SU-DHL-6 (cell line): ENCODE data around the gene NELL1.

Source experiments
- H2AFZ ChIP-seq: fragments of 200-600 bp; sonication (generic); 2 replicates; pipeline ENCODE4 v1.6.1; 2014; ENCODE audit warnings: low read depth, mild to moderate bottlenecking, moderate library complexity, mixed read lengths, antibody characterized with exemption, low read length; ENCODE audit not compliant: severe bottlenecking
- H3F3A ChIP-seq: fragments of 200-600 bp; shearing (Covaris generic); 2 replicates; pipeline ENCODE4 v1.6.0; 2016; ENCODE audit warnings: antibody characterized with exemption, mild to moderate bottlenecking; ENCODE audit not compliant: insufficient read depth
- H3K27ac ChIP-seq: fragments of 200-600 bp; sonication (generic); 2 replicates; pipeline ENCODE4 v1.5.1; 2016; ENCODE audit warnings: low read depth, mild to moderate bottlenecking, low read length, moderate library complexity, mixed read lengths
- H3K27me3 ChIP-seq: fragments of 200-600 bp; sonication (generic), shearing (Covaris generic); 2 replicates; pipeline ENCODE4 v1.6.0; 2014; ENCODE audit warnings: mild to moderate bottlenecking, low read length
- H3K36me3 ChIP-seq: fragments of 200-600 bp; sonication (generic); 2 replicates; pipeline ENCODE4 v1.6.1; 2014; ENCODE audit warnings: mild to moderate bottlenecking, low read length, mixed read lengths
- H3K4me2 ChIP-seq: fragments of 300-600, 200-600 bp; shearing (Covaris generic), sonication (generic); 2 replicates; pipeline ENCODE4 v1.6.0; 2014; ENCODE audit warnings: low read length, low read depth, mild to moderate bottlenecking; ENCODE audit not compliant: poor library complexity, severe bottlenecking
- H3K4me3 ChIP-seq: fragments of 200-600 bp; sonication (generic); 2 replicates; pipeline ENCODE4 v1.5.1; 2014; ENCODE audit warnings: antibody characterized with exemption, low read length, mild to moderate bottlenecking, mixed read lengths; ENCODE audit not compliant: insufficient read depth, poor library complexity, severe bottlenecking
- H3K79me2 ChIP-seq: fragments of 200-600 bp; sonication (generic); 2 replicates; pipeline ENCODE4 v1.6.1; 2014; ENCODE audit warnings: mild to moderate bottlenecking, low read length, moderate library complexity; ENCODE audit not compliant: insufficient read depth
- H3K9ac ChIP-seq: fragments of 200-600 bp; sonication (generic); 2 replicates; pipeline ENCODE4 v1.7.0; 2014; ENCODE audit warnings: mild to moderate bottlenecking, low read length
- H3K9me2 ChIP-seq: fragments of 200-600 bp; sonication (generic); replicated peaks from 2 replicates; pipeline ENCODE4 v1.6.1; 2014; ENCODE audit warnings: low read length; ENCODE audit not compliant: insufficient read depth
- H3K9me3 ChIP-seq: fragments of 200-600 bp; sonication (generic); 2 replicates; pipeline ENCODE4 v1.6.1; 2014; ENCODE audit warnings: low read length, mixed read lengths; ENCODE audit not compliant: insufficient read depth
- H4K20me1 ChIP-seq: fragments of 200-600 bp; sonication (generic); 2 replicates; pipeline ENCODE4 v1.6.1; 2014; ENCODE audit warnings: low read depth, mild to moderate bottlenecking, antibody characterized with exemption, low read length, moderate library complexity, mixed read lengths
- CTCF ChIP-seq: fragments of 200-600 bp; sonication (generic); IDR thresholded peaks from one replicate; pipeline ENCODE4 v1.5.1; 2017; ENCODE audit warnings: antibody characterized with exemption, mild to moderate bottlenecking, low read length, moderate library complexity; ENCODE audit not compliant: insufficient read depth, poor library complexity, severe bottlenecking
- EZH2phosphoT487 ChIP-seq: fragments of 200-600 bp; sonication (generic), shearing (Covaris generic); conservative IDR thresholded peaks from 2 replicates; pipeline ENCODE4 v1.6.1; 2018; ENCODE audit warnings: mild to moderate bottlenecking, antibody characterized with exemption, low read length, moderate library complexity, mixed read lengths

The NELL1 gene

GRCh38 chr11:21529187-21529586 is 859.8 kb downstream of the NELL1 start:
- H3F3A ChIP-seq: no peaks in the 10 kb centered on the region
- TF ChIP-seq EZH2phosphoT487: no peak
- TF ChIP-seq CTCF: no peak
- H3K27me3 ChIP-seq: no peaks in the 10 kb centered on the region
- H3K4me3 ChIP-seq: no peak overlapping the region
- H3K9me2 ChIP-seq: no peaks in the 10 kb centered on the region
- no peaks in the 10 kb centered on the region for H3K79me2 ChIP-seq
- H3K9ac ChIP-seq: no peak overlapping the region
- H3K9me3 ChIP-seq: no peaks in the 10 kb centered on the region
- H3K4me2 ChIP-seq: no peak overlapping the region
- H2AFZ ChIP-seq: no peak overlapping the region
- H3K36me3 ChIP-seq: no peaks in the 10 kb centered on the region
- no peaks in the 10 kb centered on the region for H4K20me1 ChIP-seq
- H3K27ac ChIP-seq: no peak overlapping the region

DNA sequence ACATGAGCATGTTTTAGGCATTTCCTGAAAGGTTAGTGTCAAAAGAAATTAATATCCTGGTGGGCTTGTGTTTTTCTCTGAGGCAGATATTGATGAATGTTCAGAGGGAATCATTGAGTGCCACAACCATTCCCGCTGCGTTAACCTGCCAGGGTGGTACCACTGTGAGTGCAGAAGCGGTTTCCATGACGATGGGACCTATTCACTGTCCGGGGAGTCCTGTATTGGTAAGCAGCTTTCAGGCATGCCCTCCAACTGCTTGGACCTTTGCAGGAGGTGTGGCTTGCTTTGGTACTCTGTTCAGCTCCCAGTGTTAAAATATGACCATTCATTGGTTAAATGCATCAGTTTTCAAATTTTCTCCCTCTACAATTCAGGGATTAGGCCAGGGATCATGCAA is 864.9 kb downstream of the NELL1 start:
- no peaks in the 10 kb centered on the region for H4K20me1 ChIP-seq
- H3K9me3 ChIP-seq: no peaks in the 10 kb centered on the region
- H3K27me3 ChIP-seq: no peaks in the 10 kb centered on the region
- no peaks in the 10 kb centered on the region for H3F3A ChIP-seq
- TF ChIP-seq EZH2phosphoT487 (no peak), CTCF (no peak)
- no peak overlapping the region for H3K4me3 ChIP-seq
- H3K27ac ChIP-seq: no peak overlapping the region
- no peak overlapping the region for H3K4me2 ChIP-seq
- no peaks in the 10 kb centered on the region for H3K36me3 ChIP-seq
- no peak overlapping the region for H2AFZ ChIP-seq
- no peak overlapping the region for H3K9ac ChIP-seq
- no peaks in the 10 kb centered on the region for H3K9me2 ChIP-seq
- H3K79me2 ChIP-seq: no peaks in the 10 kb centered on the region

DNA sequence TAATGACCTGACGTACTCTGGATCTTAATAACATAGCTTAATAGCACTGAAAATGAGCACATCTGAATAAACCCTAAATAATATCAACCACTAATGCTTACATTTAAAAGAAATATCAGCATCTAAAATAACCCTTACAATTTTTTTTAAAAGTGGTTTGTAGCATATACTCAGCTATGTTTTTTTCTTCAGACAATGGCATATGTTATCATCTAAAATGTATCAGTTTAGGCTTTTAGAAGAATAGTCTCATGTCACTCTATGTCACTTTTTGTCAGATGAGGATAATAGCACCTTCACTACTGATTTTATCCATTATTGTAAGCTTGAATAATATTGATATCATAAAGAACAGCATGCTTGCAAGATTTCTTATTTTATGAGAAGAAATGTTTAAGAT is 868.6 kb downstream of the NELL1 start:
- Histone ChIP-seq H4K20me1 (no peaks in the 10 kb centered on the region), H3K27me3 (no peaks in the 10 kb centered on the region), H3K9ac (no peak overlapping the region), H2AFZ (no peak overlapping the region), H3K9me3 (no peaks in the 10 kb centered on the region), H3K27ac (no peak overlapping the region), H3F3A (no peaks in the 10 kb centered on the region), H3K9me2 (no peaks in the 10 kb centered on the region), H3K36me3 (no peaks in the 10 kb centered on the region), H3K4me3 (no peak overlapping the region), H3K4me2 (no peak overlapping the region), H3K79me2 (no peaks in the 10 kb centered on the region)
- no peak for TF ChIP-seq CTCF
- no peak for TF ChIP-seq EZH2phosphoT487

DNA sequence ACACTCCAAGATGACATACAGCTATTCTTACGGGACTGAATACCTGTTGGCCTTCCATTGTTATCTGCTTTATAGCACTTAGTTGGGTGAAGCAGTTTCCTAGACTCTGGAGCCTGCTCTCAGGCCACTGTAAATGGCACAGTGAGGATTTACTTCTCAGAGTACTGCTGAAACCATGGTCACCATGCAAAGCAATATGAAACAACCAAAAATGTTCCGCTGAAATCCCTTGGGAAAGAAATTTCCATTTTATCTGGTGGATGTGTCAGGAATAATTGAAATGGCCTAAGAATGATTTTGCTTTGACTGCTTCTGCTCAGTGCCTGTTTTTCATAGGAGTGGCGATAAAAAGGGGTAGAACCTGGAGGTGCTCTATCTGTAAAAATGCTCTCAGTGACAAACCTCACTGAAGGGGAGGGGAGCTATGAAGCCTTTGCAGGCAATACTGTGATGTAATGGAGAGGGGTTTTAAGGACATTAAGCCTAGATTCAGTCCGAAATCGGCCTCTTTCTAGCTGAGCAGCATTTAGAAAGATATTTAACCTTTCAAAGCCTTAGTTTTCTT is 871.9 kb downstream of the NELL1 start:
- no peak overlapping the region for H3K4me2 ChIP-seq
- no peaks in the 10 kb centered on the region for H3K27me3 ChIP-seq
- H3K27ac ChIP-seq: no peak overlapping the region
- H3K9me2 ChIP-seq: no peaks in the 10 kb centered on the region
- no peaks in the 10 kb centered on the region for H3K79me2 ChIP-seq
- H4K20me1 ChIP-seq: no peaks in the 10 kb centered on the region
- H3K9ac ChIP-seq: no peak overlapping the region
- no peak overlapping the region for H3K4me3 ChIP-seq
- no peak for TF ChIP-seq EZH2phosphoT487
- no peak for TF ChIP-seq CTCF
- H3F3A ChIP-seq: no peaks in the 10 kb centered on the region
- H3K36me3 ChIP-seq: no peaks in the 10 kb centered on the region
- no peak overlapping the region for H2AFZ ChIP-seq
- H3K9me3 ChIP-seq: no peaks in the 10 kb centered on the region
